Bone marrow (tissue), 2 donors: ENCODE measurements around the gene RAPSN.

Experiments used
- DNase-seq, 2 donors: peaks; one replicate each; lab custom pipeline; 2025; lab: John Stamatoyannopoulos, UW

Gene RAPSN

GRCh38 chr11:47434011-47434786 is 14.7 kb downstream of the RAPSN start:
- DNase-seq, result no peak

GRCh38 chr11:47433157-47433556 is 15.8 kb downstream of the RAPSN start:
- DNase-seq, result no peak

- DNase-seq, result no peak
These were observed 17.4 kb downstream of the RAPSN start for GRCh38 chr11:47431356-47432083.

- no peak for DNase-seq
These were observed 18.4 kb downstream of the RAPSN start for GRCh38 chr11:47430524-47430923.

DNA sequence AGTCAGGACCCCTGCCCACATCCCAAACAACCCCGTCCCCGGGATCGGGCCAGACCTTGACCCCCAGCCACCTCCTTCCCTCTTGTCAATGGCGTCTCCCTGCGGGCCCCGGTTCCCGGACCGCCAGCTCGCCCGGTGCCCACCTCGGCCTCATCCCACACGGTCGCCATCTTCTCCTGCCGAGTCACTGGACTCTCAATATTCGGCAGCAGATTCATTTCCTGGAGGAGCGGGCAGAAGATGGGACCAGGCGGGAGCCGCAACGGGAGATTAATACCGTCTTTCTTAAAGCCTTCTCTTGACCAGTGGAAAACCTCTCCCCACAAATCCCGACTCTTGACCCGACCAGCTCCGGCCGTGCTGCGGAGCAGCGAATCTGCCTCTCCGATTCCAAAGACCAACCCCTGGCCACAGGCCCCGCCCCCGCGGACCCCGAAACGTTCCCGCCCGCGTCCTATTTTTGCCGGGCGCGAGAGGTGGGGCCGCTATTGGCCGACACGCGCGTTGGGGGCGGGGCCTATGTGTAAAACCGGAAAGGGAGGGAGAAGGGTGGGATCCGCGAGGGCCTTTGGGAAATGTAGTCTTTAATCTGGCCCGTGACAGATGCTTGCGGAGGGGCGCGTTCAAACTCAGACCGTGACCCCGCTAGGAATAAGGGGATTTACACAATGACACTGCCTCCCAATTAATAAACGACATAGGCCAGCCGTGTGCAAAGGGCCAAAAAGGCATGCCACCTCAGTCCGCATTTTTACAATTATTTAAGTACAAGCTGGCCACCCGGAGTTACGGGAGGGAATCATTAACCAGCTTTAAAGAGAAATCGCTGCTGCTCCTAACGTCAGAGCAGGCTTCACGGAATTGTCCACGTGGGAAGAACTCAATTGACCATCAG is 22.6 kb downstream of the RAPSN start, which contains the start of gene PSMC3:
Gene PSMC3, minus strand, starts transcription at position 378 of the 895 bp plus-strand sequence. Its CDS starts 160 bp downstream, at position 218.
- DNase-seq, result peak; percentile 94

GRCh38 chr11:47425611-47426010 is 23.3 kb downstream of the RAPSN start:
- no peak for DNase-seq

DNA sequence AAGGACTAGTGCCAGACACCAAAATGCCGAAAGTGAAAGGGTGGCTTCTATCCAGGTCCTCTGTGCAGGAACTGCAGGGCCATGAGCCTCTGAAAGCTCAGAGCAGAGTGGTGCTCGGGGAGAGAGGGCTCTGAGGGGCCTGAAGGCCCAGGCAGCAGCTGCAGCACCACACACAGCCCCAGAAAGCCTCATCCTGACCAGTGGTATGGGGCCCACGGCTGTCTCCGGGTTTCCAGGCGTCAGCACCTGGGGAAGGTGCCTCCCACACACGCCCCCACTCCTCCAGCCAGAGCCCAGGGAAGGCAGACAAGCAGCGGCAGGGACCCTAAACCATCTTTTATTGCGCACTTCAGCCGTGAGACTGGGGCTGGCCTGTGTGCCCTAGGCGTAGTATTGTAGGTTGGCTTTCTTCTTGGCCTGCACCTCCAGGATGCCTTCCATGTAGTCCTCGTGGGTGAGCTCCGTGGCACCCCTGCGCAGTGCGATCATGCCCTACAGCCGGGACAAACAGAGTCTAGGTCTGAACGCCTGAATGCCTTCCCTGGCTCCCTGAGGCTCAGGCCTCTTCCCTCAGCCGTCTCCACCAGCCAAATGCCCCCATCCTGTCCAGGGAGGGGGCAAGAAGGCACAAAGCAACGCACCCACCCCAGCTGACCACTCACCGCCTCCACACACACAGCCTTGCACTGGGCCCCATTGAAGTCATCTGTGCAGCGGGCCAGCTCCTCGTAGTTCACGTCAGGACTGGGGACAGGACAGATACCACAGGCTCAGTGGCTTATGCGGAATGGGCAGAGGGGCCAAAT is 30.3 kb downstream of the RAPSN start:
- DNase-seq, result no peak

GRCh38 chr11:47417712-47418111 is 31.2 kb downstream of the RAPSN start:
- DNase-seq, result no peak

DNA sequence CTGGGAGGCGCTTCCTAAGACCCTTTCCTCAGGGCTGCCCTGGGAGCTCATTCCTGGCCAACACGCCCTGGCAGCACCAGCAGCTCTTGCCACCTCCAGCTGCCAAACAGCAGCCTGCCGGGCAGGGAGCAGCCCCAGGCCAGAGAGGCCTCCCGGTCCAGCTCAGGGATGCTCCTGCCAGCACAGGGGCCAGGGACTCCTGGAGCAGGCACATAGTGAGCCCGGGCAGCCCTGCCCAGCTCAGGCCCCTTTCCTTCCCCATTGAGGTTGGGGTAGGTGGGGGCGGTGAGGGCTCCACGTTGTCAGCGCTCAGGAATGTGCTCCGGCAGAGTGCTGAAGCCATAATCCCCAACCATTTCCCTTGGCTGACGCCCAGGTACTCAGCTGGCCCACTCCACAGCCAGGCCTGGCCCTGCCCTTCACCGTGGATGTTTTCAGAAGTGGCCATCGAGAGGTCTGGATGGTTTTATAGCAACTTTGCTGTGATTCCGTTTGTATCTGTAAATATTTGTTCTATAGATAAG is 32.9 kb downstream of the RAPSN start:
- DNase-seq, result no peak

DNA sequence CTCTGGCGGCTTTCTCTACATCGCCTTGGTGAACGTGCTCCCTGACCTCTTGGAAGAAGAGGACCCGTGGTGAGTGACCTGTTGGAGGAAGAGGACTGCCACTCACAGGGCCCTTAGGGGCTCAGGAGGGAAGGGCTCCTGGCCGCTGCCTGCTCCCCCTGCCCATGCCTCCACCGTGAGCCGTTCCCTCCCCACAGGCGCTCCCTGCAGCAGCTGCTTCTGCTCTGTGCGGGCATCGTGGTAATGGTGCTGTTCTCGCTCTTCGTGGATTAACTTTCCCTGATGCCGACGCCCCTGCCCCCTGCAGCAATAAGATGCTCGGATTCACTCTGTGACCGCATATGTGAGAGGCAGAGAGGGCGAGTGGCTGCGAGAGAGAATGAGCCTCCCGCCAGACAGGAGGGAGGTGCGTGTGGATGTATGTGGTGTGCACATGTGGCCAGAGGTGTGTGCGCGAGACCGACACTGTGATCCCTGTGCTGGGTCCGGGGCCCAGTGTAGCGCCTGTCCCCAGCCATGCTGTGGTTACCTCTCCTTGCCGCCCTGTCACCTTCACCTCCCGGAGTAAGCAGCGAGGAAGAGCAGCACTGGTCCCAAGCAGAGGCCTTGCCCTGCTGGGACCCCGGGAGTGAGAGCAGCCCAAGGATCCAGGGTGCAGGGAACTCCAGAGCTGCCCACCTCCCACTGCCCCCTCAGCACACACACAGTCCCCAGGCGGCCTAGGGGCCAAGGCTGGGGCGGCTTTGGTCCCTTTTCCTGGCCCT is 33.7 kb downstream of the RAPSN start:
- DNase-seq, result no peak

GRCh38 chr11:47414685-47415070 is 34.3 kb downstream of the RAPSN start:
- DNase-seq, result no peak

GRCh38 chr11:47413908-47414684 is 34.8 kb downstream of the RAPSN start:
- DNase-seq, result no peak

DNA sequence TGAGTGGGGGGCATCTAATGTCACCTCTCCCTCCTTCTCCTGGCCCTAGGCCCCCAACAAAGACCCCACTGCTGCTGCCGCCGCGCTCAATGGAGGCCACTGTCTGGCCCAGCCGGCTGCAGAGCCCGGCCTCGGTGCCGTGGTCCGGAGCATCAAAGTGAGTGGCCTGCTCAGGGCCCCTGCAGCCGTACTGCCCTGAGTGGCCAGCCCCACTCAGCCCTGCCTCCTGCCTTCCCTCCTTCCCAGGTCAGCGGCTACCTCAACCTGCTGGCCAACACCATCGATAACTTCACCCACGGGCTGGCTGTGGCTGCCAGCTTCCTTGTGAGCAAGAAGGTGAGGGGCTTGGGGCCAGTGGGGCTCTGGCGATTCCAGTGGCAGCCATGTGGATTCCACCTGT is 35.6 kb downstream of the RAPSN start:
- no peak for DNase-seq

DNA sequence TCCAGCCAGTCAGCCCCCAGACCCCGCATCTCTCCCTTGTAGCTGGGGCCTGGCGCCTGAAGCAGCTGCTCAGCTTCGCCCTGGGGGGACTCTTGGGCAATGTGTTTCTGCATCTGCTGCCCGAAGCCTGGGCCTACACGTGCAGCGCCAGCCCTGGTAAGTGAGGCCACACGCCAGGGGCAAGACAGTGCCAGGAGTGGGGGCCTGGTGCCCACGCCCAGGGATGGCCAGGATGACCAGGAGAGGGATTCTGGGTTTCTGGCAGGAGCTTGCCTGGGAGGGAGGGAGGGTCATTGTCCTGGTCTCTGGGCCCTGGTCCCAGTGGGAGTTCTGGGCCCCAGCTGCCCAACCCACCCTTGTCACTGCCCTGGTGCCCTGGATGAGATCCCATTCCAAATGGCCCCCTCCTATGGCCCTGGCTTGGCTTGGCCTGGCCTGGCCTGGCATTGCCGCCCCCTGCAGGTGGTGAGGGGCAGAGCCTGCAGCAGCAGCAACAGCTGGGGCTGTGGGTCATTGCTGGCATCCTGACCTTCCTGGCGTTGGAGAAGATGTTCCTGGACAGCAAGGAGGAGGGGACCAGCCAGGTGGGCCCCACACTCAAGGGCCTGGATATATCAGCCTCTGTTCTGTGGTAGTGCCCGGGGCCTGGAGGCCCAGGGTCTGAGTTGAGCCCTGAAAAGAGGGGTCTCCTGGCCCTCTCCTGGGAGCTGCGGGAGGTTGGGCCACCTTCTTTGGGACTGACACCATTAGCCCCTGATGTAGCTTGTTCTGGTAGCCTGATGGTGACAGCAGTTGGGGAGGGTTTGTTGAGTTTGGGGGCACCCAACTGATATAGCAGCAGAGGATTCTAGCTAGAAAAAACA is 36.8 kb downstream of the RAPSN start:
- peak; percentile 10 to 17 for DNase-seq

- DNase-seq, result no peak
These were observed 38.3 kb downstream of the RAPSN start for GRCh38 chr11:47410370-47411264.

DNA sequence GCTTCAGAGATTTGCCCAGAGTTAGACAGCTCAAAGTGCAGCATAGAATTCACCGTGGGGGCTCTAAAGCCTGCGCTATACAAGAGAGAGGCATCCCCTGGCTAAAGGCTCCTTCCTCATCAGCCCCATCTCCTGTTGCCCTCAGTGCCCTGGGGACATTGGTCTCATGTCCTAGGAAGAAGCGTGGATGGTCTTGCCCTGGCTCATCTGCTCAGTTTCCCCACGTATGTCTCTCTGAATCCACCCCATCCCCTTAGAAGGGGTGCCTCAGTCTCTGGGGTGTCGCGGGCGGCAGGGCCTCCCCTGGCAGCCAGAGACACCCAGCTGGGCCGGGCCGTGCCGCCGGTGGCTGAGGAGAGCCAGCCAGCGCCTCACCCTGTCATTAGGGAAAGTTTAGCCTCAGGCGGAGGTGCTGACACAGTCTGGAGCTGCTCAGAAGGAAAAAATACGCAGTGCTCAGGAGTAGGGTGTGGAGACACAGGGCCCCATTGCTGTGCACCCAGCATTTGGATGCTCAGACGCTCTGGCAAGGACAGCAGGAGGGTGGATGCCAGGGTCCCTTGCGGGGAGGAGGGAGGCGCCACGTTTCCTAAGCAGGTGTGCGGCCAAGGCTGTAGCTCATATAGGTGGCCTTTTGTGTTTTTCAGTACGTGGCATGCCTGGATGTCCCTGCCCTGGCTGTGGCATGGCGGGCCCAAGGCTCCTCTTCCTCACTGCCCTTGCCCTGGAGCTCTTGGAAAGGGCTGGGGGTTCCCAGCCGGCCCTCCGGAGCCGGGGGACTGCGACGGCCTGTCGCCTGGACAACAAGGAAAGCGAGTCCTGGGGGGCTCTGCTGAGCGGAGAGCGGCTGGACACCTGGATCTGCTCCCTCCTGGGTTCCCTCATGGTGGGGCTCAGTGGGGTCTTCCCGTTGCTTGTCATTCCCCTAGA is 39.2 kb downstream of the RAPSN start:
- no peak for DNase-seq
